K562 (cell line): ENCODE results near the gene NFYC. TPM values are rescaled to one million over a fixed set of nuclear protein-coding genes. Genes with fewer than 3 reads are reported as not detected.

Experiments
- FOXK1 ChIP-seq: sonication (generic); formaldehyde crosslinking; IDR thresholded peaks from 2 replicates; pipeline ENCODE4 v1.8.0; 2022; ENCODE audit warnings: missing genetic modification reagents, mild to moderate bottlenecking, borderline replicate concordance
- GABPB1 ChIP-seq: sonication (generic); formaldehyde crosslinking; IDR thresholded peaks from 2 replicates; pipeline ENCODE4 v1.8.0; 2022; ENCODE audit warnings: mild to moderate bottlenecking, missing genetic modification reagents
- HLTF ChIP-seq: fragments of 450-650 bp; IDR thresholded peaks from 2 replicates; pipeline ENCODE4 v1.6.1; 2016
- KDM5B ChIP-seq: fragments of 200-600 bp; sonication (generic); IDR thresholded peaks from 2 replicates; pipeline ENCODE4 v1.6.1; 2012; ENCODE audit warnings: low read depth, mild to moderate bottlenecking, moderate library complexity, low read length, control low read depth, inconsistent platforms; ENCODE audit not compliant: insufficient replicate concordance
- MAFK ChIP-seq: IDR thresholded peaks from 2 replicates; pipeline ENCODE4 v1.6.1; 2011; ENCODE audit warnings: low read length, improper control_type of control experiment
- MTA1 ChIP-seq: fragments of 450-650 bp; IDR thresholded peaks from 2 replicates; pipeline ENCODE4 v1.6.1; 2017; ENCODE audit warnings: borderline replicate concordance
- MYBL2 ChIP-seq, 2 experiments: fragments of 450-650 bp in 1 of 2; sonication (generic) in 1 of 2; formaldehyde crosslinking in 1 of 2; IDR thresholded peaks; 2 replicates each; pipeline versions ENCODE4 v1.6.1 to v1.8.1; 2017 to 2022; ENCODE audit warnings: borderline replicate concordance in 1 of 2, inconsistent platforms in 1 of 2, low read depth in 1 of 2, mild to moderate bottlenecking in 1 of 2, missing genetic modification reagents in 1 of 2, moderate library complexity in 1 of 2
- NKRF ChIP-seq: fragments of 450-650 bp; IDR thresholded peaks from 2 replicates; pipeline ENCODE4 v1.6.1; 2016; ENCODE audit warnings: borderline replicate concordance
- PHF8 ChIP-seq: fragments of 200-600 bp; sonication (generic); IDR thresholded peaks from 2 replicates; pipeline ENCODE4 v1.6.1; 2012; ENCODE audit warnings: mixed run types, mild to moderate bottlenecking, inconsistent platforms, low read length, moderate library complexity, borderline replicate concordance
- RBM22 ChIP-seq: fragments of 200-400 bp; formaldehyde crosslinking; IDR thresholded peaks from 2 replicates; pipeline ENCODE4 v1.6.1; 2018; ENCODE audit warnings: low read length, low read depth; ENCODE audit not compliant: poor library complexity, severe bottlenecking
- SLC30A9 ChIP-seq: fragments of 250-450 bp; sonication (Bioruptor Pico); IDR thresholded peaks from 2 replicates; pipeline ENCODE4 v1.8.0; 2022; ENCODE audit warnings: mild to moderate bottlenecking, moderate library complexity
- SP1 ChIP-seq: sonication (generic); formaldehyde crosslinking; IDR thresholded peaks from 2 replicates; pipeline ENCODE4 v1.8.1; 2022; ENCODE audit warnings: mild to moderate bottlenecking, missing genetic modification reagents
- SUPT5H ChIP-seq: fragments of 450-650 bp; IDR thresholded peaks from 2 replicates; pipeline ENCODE4 v1.6.1; 2016
- XRCC5 ChIP-seq: fragments of 200-400 bp; formaldehyde crosslinking; IDR thresholded peaks from 2 replicates; pipeline ENCODE4 v1.6.1; 2017; ENCODE audit warnings: low read depth, mild to moderate bottlenecking, low read length
- polyA plus RNA-seq, 8 experiments: library from polyadenylated mRNA; depleted of rRNA in 4 of 8; stranded (reverse) in 5 of 8; unstranded in 3 of 8; fragments of >200 nt; fragmentation: Nextera tagmentation in 2 of 8; fragmentation: Illumina TruSeq in 1 of 8; extraction: Ambion mirVana in 2 of 8; extraction: Trizol in 1 of 8; gene quantifications; 2 replicates each; pipeline versions ENCODE4 v1.2.1 to v1.2.3, GENCODE V29; 2011 to 2014; ENCODE audit warnings: inconsistent platforms in 1 of 8, missing spikeins in 1 of 8
- total RNA-seq, 7 experiments: library from RNA; depleted of rRNA in 6 of 7; stranded (reverse); fragments of >200 nt in 6 of 7; fragmentation: Illumina TruSeq in 2 of 7; extraction: Trizol in 2 of 7; gene quantifications; 2 replicates each; pipeline versions ENCODE4 v1.2.1 to v1.2.3, GENCODE V29; 2011 to 2021; ENCODE audit warnings: low replicate concordance in 1 of 7
- TF ChIP-seq, protein P1 (sequence below): fragments of 450-650 bp; formaldehyde crosslinking; IDR thresholded peaks from 2 replicates; pipeline ENCODE4 v1.4.0; 2022; ENCODE audit warnings: missing genetic modification characterization
- TF ChIP-seq, protein P2 (sequence below), 2 experiments: fragments of 450-650 bp; conservative IDR thresholded peaks; 2 replicates each; pipeline ENCODE4 v1.6.1; 2017; ENCODE audit warnings: mild to moderate bottlenecking in 2 of 2, moderate library complexity in 2 of 2
- TF ChIP-seq, protein P3 (sequence below), 2 experiments: fragments of 450-650 bp in 1 of 2; sonication (generic) in 1 of 2; formaldehyde crosslinking in 1 of 2; IDR thresholded peaks in 1 of 2; conservative IDR thresholded peaks in 1 of 2; 2 replicates each; pipeline versions ENCODE4 v1.6.1 to v1.8.1; 2016 to 2023; ENCODE audit warnings: mild to moderate bottlenecking in 2 of 2, moderate library complexity in 2 of 2, inconsistent platforms in 1 of 2, missing genetic modification reagents in 1 of 2
- TF ChIP-seq, protein P4 (sequence below): sonication (generic); formaldehyde crosslinking; IDR thresholded peaks from 2 replicates; pipeline ENCODE4 v1.8.0; 2022; ENCODE audit warnings: mild to moderate bottlenecking, missing genetic modification reagents

The NFYC gene
- total and polyA plus RNA-seq, 9 of the 15 experiments (the other 6 are each of a cell fraction or from before 2014, with no cell fraction given): 4.8 to 59.8 (median 41.1) TPM

GRCh38 chr1:40709100-40709801 is 17.7 kb downstream of the NFYC start (continued):
- TF ChIP-seq MYBL2 (IDR thresholded peaks at IDR 0.05; ENCODE audit: low read depth) (peak; percentile 94), MYBL2 (CRISPR knock-in tag; IDR thresholded peaks at IDR 0.05; ENCODE audit: borderline replicate concordance) (no peak), NKRF (peak; percentile 69; the same call in 1 of the 2 replicates), GABPB1 (peak; percentile 83), RBM22 (no peak), MAFK (peak; percentile 33; the same call in 1 of the 2 replicates), PHF8 (peak; percentile 62; the same call in 1 of the 2 replicates), MTA1 (0 out of 2 replicates have a peak, but pooled peaks have one; percentile 32), KDM5B (peak; percentile 42), SLC30A9 (CRISPR knock-in tag) (no peak), SP1 (CRISPR knock-in tag) (peak; percentile 69), SUPT5H (peak; percentile 91), FOXK1 (CRISPR knock-in tag) (0 out of 2 replicates have a peak, but pooled peaks have one; percentile 14), HLTF (0 out of 2 replicates have a peak, but pooled peaks have one; percentile 22), XRCC5 (0 out of 2 replicates have a peak, but pooled peaks have one; percentile 19)
- TF ChIP-seq, protein P1, sequence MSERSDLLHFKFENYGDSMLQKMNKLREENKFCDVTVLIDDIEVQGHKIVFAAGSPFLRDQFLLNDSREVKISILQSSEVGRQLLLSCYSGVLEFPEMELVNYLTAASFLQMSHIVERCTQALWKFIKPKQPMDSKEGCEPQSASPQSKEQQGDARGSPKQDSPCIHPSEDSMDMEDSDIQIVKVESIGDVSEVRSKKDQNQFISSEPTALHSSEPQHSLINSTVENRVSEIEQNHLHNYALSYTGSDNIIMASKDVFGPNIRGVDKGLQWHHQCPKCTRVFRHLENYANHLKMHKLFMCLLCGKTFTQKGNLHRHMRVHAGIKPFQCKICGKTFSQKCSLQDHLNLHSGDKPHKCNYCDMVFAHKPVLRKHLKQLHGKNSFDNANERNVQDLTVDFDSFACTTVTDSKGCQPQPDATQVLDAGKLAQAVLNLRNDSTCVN: 0 out of 2 replicates have a peak, but pooled peaks have one; percentile 18
- TF ChIP-seq, protein P2, sequence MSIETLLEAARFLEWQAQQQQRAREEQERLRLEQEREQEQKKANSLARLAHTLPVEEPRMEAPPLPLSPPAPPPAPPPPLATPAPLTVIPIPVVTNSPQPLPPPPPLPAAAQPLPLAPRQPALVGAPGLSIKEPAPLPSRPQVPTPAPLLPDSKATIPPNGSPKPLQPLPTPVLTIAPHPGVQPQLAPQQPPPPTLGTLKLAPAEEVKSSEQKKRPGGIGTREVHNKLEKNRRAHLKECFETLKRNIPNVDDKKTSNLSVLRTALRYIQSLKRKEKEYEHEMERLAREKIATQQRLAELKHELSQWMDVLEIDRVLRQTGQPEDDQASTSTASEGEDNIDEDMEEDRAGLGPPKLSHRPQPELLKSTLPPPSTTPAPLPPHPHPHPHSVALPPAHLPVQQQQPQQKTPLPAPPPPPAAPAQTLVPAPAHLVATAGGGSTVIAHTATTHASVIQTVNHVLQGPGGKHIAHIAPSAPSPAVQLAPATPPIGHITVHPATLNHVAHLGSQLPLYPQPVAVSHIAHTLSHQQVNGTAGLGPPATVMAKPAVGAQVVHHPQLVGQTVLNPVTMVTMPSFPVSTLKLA (conservative IDR thresholded peaks at IDR 0.05): peak in 1 of 2 experiments; percentile 79
- TF ChIP-seq, protein P3, sequence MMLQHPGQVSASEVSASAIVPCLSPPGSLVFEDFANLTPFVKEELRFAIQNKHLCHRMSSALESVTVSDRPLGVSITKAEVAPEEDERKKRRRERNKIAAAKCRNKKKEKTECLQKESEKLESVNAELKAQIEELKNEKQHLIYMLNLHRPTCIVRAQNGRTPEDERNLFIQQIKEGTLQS (IDR thresholded peaks at IDR 0.05): peak; percentile 55; the same call in 1 of the 2 replicates
- TF ChIP-seq, protein P3 (CRISPR knock-in tag; conservative IDR thresholded peaks at IDR 0.05): no peak
- TF ChIP-seq, protein P4, sequence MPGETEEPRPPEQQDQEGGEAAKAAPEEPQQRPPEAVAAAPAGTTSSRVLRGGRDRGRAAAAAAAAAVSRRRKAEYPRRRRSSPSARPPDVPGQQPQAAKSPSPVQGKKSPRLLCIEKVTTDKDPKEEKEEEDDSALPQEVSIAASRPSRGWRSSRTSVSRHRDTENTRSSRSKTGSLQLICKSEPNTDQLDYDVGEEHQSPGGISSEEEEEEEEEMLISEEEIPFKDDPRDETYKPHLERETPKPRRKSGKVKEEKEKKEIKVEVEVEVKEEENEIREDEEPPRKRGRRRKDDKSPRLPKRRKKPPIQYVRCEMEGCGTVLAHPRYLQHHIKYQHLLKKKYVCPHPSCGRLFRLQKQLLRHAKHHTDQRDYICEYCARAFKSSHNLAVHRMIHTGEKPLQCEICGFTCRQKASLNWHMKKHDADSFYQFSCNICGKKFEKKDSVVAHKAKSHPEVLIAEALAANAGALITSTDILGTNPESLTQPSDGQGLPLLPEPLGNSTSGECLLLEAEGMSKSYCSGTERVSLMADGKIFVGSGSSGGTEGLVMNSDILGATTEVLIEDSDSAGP (CRISPR knock-in tag): peak; percentile 89
